22Rv1 (cell line): ENCODE measurements around the gene ADAMTS17.

Experiments
- H3K27ac ChIP-seq: fragments of 450-650 bp; 2 replicates; pipeline ENCODE4 v1.5.1; 2017
- ZFX ChIP-seq: fragments of 450-650 bp; IDR thresholded peaks from 2 replicates; pipeline ENCODE4 v1.6.1; 2017; ENCODE audit warnings: antibody characterized with exemption, borderline replicate concordance
- TF ChIP-seq, protein P1 (sequence below): fragments of 450-650 bp; IDR thresholded peaks from 2 replicates; pipeline ENCODE4 v1.5.1; 2017; ENCODE audit warnings: mild to moderate bottlenecking

ADAMTS17 gene

GRCh38 chr15:100150906-100151305 lies 190.9 kb downstream of the ADAMTS17 start:
- TF ChIP-seq, protein P1, sequence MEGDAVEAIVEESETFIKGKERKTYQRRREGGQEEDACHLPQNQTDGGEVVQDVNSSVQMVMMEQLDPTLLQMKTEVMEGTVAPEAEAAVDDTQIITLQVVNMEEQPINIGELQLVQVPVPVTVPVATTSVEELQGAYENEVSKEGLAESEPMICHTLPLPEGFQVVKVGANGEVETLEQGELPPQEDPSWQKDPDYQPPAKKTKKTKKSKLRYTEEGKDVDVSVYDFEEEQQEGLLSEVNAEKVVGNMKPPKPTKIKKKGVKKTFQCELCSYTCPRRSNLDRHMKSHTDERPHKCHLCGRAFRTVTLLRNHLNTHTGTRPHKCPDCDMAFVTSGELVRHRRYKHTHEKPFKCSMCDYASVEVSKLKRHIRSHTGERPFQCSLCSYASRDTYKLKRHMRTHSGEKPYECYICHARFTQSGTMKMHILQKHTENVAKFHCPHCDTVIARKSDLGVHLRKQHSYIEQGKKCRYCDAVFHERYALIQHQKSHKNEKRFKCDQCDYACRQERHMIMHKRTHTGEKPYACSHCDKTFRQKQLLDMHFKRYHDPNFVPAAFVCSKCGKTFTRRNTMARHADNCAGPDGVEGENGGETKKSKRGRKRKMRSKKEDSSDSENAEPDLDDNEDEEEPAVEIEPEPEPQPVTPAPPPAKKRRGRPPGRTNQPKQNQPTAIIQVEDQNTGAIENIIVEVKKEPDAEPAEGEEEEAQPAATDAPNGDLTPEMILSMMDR, result no peak
- no peak for TF ChIP-seq ZFX

DNA sequence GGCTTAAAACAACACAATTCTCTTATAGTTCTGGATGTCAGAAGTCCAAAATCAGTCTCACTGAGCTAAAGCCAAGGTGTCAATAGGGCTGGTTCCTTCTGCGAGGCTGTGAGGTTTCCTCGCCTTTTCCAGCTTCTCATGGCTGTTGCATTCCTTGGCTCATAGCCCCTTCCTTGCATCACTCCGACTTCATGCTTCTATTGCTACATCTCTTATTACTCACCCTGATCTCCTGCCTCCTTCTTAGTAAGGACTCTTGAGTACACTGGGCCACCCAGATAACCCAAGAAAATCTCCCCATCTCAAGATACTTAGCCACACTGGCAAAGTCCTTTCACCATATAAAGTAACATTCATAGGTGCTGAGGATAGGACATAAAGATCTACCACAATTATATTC lies 193.9 kb downstream of the ADAMTS17 start:
- H3K27ac ChIP-seq, result no peak overlapping the region
- TF ChIP-seq, protein P1, result no peak
- TF ChIP-seq ZFX, result no peak

More at GRCh38 chr15:100150906-100151305, 190.9 kb downstream of the ADAMTS17 start:
- H3K27ac ChIP-seq, result no peak overlapping the region

- TF ChIP-seq, protein P1, result no peak
- no peak for TF ChIP-seq ZFX
- H3K27ac ChIP-seq, result no peak overlapping the region
These were observed 198.4 kb downstream of the ADAMTS17 start for GRCh38 chr15:100143378-100143777.

DNA sequence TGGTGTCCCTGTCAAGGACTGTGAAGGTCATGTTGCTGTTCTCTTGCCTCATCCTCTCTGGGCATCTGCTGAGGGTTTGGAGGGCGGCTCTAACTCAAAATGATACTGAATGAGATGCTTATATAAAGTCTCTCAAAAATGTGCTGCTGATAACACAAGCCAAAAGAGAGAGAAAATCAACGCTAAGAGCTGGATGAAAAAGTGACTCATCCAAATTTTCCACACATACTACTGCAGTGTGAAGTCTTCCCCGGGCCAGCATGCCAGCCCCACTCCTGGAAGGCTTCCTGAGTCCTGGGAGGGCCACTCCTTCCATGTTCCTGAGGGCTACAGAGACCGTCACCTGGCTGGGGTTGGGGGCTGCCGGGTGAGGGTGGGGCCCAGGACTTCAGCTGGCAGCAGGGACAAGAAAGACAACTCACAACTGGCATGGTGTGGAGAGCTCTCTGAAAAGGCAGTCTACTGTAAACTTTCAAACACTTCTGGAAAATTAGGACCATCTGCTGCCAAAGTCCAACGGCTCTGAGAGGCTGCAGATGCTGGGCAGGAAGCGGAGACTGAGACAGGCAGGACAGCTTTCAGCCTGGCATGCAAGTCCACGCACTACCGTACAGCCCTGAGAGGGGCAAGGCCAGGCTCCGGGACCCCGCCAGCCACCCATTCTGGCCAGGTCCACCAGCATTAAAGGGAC lies 200.3 kb downstream of the ADAMTS17 start:
- no peak overlapping the region for H3K27ac ChIP-seq
- TF ChIP-seq, protein P1, result no peak
- no peak for TF ChIP-seq ZFX

DNA sequence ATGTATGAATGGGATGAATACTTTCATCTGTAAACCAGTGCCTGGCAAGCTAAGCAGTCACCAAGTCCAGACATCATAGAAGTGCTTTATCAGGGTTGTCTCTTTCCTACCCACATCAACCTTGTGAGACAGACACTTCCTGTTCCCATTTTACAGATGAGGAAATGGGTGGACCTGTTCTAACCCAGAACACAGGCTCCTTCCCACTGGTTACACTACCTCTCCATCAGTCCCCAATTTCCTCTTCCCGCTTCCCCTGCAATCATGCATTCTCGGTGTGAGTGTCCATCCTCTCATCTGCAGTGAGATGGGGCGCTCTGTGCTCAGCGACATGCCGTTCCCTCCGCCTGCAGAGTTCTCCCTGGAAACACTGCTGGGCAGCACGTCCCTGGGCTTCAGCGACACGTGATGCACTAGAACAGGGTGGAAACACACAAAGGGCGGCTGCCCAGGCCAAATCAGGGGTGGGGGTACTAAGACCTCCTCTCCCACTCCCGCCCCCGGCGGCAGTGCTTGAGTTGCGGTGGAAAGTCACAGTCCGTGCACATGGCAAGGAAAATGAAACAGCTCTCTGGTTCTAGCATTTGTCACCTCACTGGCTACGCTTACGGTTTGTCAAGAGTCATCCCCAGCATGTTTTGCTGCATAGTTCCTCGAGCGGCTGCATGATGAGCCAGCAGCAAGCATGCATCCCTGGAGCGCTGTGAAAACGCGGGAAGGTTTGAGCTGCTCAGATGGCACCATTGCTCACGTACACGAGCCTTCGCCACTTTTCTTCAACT lies 201.1 kb downstream of the ADAMTS17 start:
- TF ChIP-seq, protein P1, result no peak
- TF ChIP-seq ZFX, result no peak
- no peak overlapping the region for H3K27ac ChIP-seq

DNA sequence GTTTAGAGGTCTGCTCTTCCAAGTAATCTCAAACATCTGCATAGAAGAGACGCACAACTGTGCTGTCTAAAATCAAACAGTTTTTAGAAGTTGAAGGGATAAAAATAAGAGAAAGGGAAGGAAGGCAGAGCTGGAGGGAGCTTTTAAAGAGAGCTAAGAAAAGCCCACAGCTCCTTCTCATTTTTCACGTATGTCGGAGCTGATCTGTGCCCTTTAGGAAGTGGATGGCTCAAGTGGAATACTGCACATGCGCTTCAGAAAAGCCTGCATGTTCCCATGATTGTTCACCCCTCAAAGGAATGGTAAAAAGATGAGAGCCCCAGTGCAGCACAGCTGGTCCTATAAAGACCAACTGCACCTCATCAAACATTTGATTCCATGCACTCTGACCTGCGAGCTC lies 207.2 kb downstream of the ADAMTS17 start:
- H3K27ac ChIP-seq, result no peak overlapping the region
- no peak for TF ChIP-seq ZFX

GRCh38 chr15:100134089-100134583 lies 207.6 kb downstream of the ADAMTS17 start:
- H3K27ac ChIP-seq, result no peak overlapping the region

More at GRCh38 chr15:100134089-100134583, 207.6 kb downstream of the ADAMTS17 start:
- no peak for TF ChIP-seq ZFX
- TF ChIP-seq, protein P1, result no peak
